T47D (cell line): Measurements from ENCODE around the gene IL36RN.

Experiments
- DNase-seq, 2 experiments: peaks; one replicate each; pipeline versions ENCODE4 v3.0.0 to v3.0.0-alpha.2; 2011 to 2012; ENCODE audit warnings: low read depth in 1 of 2, low spot score in 1 of 2
- JUND ChIP-seq: IDR thresholded peaks from 2 replicates; pipeline ENCODE4 v1.6.1; 2012; ENCODE audit warnings: low read depth
- in situ Hi-C: cut with HindIII; loops from 2 replicates; pipeline ENCODE4 v1.10.0; 2016; ENCODE audit warnings: low sequenced_read_pairs, low pct_unique_long_range_greater_than_20kb

Gene IL36RN

DNA sequence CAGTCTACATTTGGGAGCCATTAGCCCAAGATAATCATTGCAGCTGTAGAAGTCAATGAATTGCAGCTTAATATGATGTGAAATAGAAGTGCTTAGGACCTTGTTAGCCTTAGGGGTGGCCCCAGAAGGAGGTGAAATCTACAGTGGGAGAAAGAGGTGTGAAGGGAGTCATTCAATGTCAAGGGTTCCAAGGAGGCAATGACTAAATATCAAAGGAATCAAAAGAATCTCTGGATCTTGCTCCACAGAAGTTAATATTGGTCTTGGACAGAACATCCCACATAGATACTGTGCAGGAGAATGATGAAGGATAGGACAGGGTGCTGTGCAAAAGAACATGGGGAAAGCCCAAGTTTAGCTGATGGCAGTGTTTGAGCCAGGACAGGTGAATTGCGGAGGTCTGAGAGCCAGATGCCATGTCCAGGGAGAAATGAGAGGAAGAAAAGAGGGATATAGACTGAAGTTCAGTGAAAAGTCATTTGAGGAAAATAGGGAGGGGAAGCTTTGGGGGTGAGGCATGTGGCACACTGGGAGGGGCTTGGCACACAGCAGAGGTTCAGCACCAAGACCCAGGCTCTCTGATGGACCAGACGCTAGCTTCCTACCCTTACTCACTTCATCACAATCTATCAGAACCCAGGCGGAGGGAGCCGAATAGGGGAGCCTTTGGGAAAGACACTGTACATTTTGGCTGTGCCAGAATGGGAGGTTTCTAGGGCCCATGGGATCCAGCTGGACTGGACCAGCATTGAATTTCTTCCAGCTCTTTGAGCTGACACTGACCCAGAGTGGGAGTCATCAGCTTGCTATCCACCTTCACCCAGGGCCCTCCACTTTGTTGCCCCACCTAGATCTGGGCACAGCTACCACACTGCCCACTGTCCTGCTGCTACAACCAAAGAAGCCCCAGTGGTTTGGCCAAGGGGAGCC is 10.9 kb downstream of the IL36RN start:
- no peak for DNase-seq
- in situ Hi-C loops: no loop called here
- TF ChIP-seq JUND: no peak

- no peak for DNase-seq
- TF ChIP-seq JUND: no peak
- in situ Hi-C loops: no loop called here
Observed at GRCh38 chr2:113070606-113070975, 11.6 kb downstream of the IL36RN start.

GRCh38 chr2:113072584-113072983 is 13.6 kb downstream of the IL36RN start:
- no peak for DNase-seq
- in situ Hi-C loops: no loop called here
- TF ChIP-seq JUND: no peak

DNA sequence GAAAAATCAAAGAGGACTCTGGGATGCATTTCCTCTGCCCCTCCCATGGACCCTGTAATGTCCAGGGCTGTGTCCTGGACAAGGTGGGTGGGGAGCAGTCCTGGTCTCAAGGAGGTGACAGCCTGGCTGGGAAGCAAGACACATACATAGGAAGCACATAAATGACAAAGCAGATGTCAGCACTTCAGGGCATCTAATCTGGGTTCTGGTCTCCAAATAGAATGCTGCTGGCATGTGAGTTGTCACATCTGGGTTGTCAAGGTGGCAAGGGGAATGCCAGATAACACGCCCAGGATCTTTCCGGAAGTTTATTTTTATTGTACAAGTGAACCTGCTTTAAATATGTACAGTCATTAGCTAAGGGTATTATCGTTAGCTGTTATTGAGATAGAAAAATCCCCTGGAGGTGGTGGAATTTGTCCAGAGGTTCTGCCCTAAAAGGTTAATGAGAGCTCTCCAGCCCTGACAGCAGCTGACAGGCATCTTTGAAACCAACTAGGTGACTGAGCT is 14.4 kb downstream of the IL36RN start:
- no peak for DNase-seq
- TF ChIP-seq JUND: no peak
- in situ Hi-C loops: no loop called here

DNA sequence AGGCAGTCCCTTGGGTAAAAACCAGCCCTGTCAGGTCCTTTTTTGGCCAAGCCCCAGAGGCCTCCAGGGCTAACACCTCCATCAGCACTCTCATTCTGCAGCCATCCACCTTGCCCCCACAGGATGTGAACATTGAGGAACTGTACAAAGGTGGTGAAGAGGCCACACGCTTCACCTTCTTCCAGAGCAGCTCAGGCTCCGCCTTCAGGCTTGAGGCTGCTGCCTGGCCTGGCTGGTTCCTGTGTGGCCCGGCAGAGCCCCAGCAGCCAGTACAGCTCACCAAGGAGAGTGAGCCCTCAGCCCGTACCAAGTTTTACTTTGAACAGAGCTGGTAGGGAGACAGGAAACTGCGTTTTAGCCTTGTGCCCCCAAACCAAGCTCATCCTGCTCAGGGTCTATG is 16.0 kb downstream of the IL36RN start:
- TF ChIP-seq JUND: no peak
- DNase-seq: no peak
- in situ Hi-C loops: no loop called here

- in situ Hi-C loops: no loop called here
- no peak for DNase-seq
- TF ChIP-seq JUND: no peak
Observed at GRCh38 chr2:113075600-113075999, 16.6 kb downstream of the IL36RN start.

- TF ChIP-seq JUND: no peak
- no peak for DNase-seq
- in situ Hi-C loops: no loop called here
Observed at GRCh38 chr2:113076954-113077669, 18.1 kb downstream of the IL36RN start.

GRCh38 chr2:113077921-113078320 is 18.9 kb downstream of the IL36RN start:
- TF ChIP-seq JUND: no peak
- DNase-seq: no peak
- in situ Hi-C loops: no loop called here

DNA sequence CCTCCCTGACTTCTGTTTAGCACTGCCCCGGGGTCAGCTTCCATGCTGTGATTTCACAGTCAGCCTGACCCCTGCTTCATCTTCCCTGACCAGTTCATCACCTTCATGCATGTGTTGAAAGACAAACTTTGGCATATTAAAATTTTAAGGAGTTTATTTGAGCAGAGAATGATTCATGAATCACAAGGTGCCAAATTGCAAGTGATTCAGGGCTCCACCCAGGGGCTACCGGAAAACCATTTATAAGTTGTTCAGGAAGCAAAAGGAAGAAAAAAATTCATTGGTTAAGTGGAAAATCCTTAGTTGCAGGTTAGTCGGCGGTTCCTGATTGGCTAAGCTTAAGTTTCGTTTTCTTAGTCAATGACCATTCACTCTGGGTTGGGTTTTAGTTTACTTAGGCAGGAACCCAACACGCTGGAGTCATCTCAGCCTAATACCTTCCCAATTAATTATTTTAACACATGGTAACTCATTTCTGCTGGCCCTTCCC is 19.4 kb downstream of the IL36RN start:
- TF ChIP-seq JUND: no peak
- in situ Hi-C loops: no loop called here

DNA sequence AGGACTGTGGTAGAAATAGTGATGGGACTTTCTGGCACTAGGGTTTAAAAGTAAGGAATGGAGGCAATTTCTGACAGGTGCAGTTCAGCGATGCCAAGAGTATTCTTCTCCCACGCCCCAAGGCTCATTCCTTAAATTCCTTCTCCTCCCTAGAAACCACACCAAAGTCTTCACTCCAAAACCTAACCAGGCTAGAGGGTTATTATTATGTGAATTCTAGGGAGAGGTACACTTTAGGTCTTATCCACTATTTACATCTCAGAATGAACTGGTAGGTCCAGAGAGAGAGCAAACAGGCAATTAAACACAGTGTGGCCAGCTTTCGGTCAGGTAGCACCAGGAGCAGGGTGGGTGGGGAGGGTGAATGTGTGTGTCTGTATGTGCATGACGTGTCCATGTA is 20.1 kb downstream of the IL36RN start:
- TF ChIP-seq JUND: peak; percentile 55; the same call in 1 of the 2 replicates
- in situ Hi-C loops: no loop called here
- DNase-seq: peak; percentile 39 to 96

More for the DNA sequence above, 19.4 kb downstream of the IL36RN start:
- DNase-seq: peak in 1 of 2 experiments; percentile 63

DNA sequence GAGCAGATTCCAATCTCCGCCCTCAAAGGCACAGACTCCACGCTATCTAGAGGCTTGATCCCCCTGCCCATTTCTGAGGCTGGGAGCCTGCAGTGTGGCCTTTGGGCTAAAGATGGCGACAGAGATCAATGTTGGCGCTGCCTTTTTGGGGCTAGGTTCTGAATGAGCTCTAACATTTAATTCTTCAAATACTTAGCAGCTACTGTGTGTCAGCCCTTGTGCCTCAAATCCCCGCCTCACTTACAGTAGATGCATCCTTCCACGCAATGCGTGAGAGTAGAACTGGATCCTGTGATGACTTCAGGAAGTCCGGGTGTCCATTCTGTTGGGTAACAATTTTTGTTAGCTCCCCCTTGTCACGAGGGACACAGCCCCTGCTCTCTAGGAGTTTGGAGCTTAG is 21.1 kb downstream of the IL36RN start:
- in situ Hi-C loops: no loop called here
- DNase-seq: peak in 1 of 2 experiments; percentile 55
- TF ChIP-seq JUND: no peak

DNA sequence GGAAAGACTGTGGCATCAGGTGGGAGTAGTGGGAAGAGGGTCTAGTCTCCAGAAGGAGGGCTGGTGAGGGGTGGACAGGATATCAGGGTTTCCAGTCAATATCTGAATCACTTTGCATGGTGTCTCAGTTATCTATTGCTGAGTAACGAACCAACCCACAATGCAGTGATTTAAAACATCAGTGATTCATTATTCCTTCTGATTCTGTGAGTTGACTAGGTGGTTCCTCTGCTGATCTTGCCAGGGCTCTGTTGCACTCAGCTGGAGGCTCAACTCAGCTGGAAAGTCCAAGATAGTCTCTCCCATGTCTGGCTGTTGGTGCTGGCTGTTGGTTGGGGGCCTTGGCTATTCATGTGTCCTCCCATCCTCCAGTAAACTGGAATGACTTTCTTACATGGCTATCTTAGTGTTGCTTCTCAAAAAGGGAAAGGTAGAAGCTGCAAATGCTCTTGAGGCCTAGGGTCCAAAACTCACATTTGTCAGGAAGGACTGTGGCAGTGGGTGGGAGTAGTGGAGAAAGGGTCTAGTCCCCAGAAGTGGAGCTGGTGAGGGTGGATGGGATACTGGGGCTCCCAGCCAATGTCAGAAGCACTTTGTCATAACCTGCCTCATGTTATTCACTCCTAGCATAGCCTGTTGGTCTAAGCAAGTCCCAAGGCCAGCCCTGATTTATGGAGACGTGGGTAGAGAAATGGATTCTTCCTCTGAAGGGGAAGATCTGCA is 22.7 kb downstream of the IL36RN start:
- in situ Hi-C loops: no loop called here
- TF ChIP-seq JUND: no peak
- no peak for DNase-seq

- no peak for TF ChIP-seq JUND
- in situ Hi-C loops: no loop called here
- no peak for DNase-seq
Observed at GRCh38 chr2:113083296-113083695, 24.3 kb downstream of the IL36RN start.
